Fibroblast of lung (primary cell): ENCODE results near the gene SH2D7.

Source experiments
- EZH2 ChIP-seq: IDR thresholded peaks from 2 replicates; pipeline ENCODE4 v1.5.1; 2012; ENCODE audit warnings: low read length, control low read depth, mild to moderate bottlenecking; ENCODE audit errors: missing control alignments
- TF ChIP-seq, protein P1 (sequence below), 2 donors: IDR thresholded peaks in 1 of 2; conservative IDR thresholded peaks in 1 of 2; 1 replicate in 1 of 2; 2 replicates in 1 of 2; pipeline ENCODE4 v1.5.1; 2011 to 2012; ENCODE audit warnings: low read length in 2 of 2, control low read depth in 1 of 2, inconsistent platforms in 1 of 2, low read depth in 1 of 2, mild to moderate bottlenecking in 1 of 2

DNA sequence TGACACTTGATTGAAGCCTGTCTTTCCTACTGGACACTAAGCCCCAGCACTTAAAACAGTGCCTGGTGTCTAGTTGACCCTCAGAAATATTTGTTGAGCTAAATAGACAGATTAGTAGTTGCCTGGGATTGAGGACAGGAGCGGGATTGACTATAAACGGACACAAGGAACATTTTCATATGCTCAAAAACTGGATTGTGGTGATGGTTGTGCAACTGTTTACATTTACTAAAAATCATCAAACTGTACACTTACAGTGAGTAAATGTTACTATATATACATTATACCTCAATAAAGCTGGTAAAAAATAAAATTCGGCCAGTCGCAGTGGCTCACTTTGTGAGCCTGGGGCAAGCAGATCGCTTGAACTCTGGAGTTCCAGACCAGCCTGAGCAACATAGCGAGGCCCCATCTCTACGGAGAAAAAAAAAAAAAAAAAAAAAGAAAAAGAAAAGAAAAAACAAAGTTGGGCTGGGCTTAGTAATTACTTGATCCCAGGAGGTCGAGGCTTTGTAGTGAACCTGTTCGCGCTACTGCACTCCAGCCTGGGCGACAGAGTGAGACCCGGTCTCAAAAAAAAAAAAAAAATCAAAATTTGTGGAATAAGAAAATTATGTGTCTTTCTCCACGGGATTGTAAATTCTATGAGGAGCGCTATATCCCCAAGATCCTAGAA, 56.2 kb downstream of the SH2D7 start:
- TF ChIP-seq, protein P1, sequence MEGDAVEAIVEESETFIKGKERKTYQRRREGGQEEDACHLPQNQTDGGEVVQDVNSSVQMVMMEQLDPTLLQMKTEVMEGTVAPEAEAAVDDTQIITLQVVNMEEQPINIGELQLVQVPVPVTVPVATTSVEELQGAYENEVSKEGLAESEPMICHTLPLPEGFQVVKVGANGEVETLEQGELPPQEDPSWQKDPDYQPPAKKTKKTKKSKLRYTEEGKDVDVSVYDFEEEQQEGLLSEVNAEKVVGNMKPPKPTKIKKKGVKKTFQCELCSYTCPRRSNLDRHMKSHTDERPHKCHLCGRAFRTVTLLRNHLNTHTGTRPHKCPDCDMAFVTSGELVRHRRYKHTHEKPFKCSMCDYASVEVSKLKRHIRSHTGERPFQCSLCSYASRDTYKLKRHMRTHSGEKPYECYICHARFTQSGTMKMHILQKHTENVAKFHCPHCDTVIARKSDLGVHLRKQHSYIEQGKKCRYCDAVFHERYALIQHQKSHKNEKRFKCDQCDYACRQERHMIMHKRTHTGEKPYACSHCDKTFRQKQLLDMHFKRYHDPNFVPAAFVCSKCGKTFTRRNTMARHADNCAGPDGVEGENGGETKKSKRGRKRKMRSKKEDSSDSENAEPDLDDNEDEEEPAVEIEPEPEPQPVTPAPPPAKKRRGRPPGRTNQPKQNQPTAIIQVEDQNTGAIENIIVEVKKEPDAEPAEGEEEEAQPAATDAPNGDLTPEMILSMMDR (conservative IDR thresholded peaks at IDR 0.05 in 1 of 2, IDR thresholded peaks at IDR 0.05 in 1 of 2; ENCODE audit: low read depth in 1 of 2, low read length in 2 of 2) = no peak
- TF ChIP-seq EZH2 = no peak
